ENCODE results near the gene ST8SIA2. TPM values are rescaled to one million over a fixed set of nuclear protein-coding genes. Genes with fewer than 3 reads are reported as not detected.

The ST8SIA2 gene
- total RNA-seq, 1 donor from 2014 or later = 19.0 TPM

- TF ChIP-seq, protein P1, sequence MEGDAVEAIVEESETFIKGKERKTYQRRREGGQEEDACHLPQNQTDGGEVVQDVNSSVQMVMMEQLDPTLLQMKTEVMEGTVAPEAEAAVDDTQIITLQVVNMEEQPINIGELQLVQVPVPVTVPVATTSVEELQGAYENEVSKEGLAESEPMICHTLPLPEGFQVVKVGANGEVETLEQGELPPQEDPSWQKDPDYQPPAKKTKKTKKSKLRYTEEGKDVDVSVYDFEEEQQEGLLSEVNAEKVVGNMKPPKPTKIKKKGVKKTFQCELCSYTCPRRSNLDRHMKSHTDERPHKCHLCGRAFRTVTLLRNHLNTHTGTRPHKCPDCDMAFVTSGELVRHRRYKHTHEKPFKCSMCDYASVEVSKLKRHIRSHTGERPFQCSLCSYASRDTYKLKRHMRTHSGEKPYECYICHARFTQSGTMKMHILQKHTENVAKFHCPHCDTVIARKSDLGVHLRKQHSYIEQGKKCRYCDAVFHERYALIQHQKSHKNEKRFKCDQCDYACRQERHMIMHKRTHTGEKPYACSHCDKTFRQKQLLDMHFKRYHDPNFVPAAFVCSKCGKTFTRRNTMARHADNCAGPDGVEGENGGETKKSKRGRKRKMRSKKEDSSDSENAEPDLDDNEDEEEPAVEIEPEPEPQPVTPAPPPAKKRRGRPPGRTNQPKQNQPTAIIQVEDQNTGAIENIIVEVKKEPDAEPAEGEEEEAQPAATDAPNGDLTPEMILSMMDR (IDR thresholded peaks at IDR 0.05; ENCODE audit: unreplicated experiment) = no peak
- Mint-ChIP-seq H3K27me3 (peaks cover 32% of the 10 kb centered on the region), H3K27ac (no peak overlapping the region), H3K4me1 (ENCODE audit: low read depth) (no peaks in the 10 kb centered on the region), H3K9me3 (ENCODE audit: low read depth) (no peaks in the 10 kb centered on the region), H3K36me3 (ENCODE audit: insufficient read depth) (no peaks in the 10 kb centered on the region), H3K4me3 (ENCODE audit: low read depth) (no peak overlapping the region)
- no peak for DNase-seq (ENCODE audit: low spot score, unreplicated experiment)
Observed at GRCh38 chr15:92376109-92376508, 17.6 kb upstream of the ST8SIA2 start.

GRCh38 chr15:92377083-92377789 lies 16.4 kb upstream of the ST8SIA2 start:
- Mint-ChIP-seq H3K36me3 (ENCODE audit: insufficient read depth) (no peaks in the 10 kb centered on the region), H3K4me3 (ENCODE audit: low read depth) (no peak overlapping the region), H3K4me1 (ENCODE audit: low read depth) (no peaks in the 10 kb centered on the region), H3K9me3 (ENCODE audit: low read depth) (no peaks in the 10 kb centered on the region), H3K27ac (no peak overlapping the region), H3K27me3 (peaks cover 35% of the 10 kb centered on the region)
- no peak for DNase-seq (ENCODE audit: low spot score, unreplicated experiment)
- TF ChIP-seq, protein P1 (IDR thresholded peaks at IDR 0.05; ENCODE audit: unreplicated experiment) = no peak

GRCh38 chr15:92383519-92384324 lies 10.0 kb upstream of the ST8SIA2 start:
- Mint-ChIP-seq H3K27me3 (peaks cover 38% of the 10 kb centered on the region), H3K27ac (no peak overlapping the region), H3K36me3 (ENCODE audit: insufficient read depth) (no peaks in the 10 kb centered on the region), H3K9me3 (ENCODE audit: low read depth) (no peaks in the 10 kb centered on the region), H3K4me3 (ENCODE audit: low read depth) (no peak overlapping the region), H3K4me1 (ENCODE audit: low read depth) (no peaks in the 10 kb centered on the region)
- DNase-seq (ENCODE audit: low spot score, unreplicated experiment) = peak; percentile 36
- TF ChIP-seq, protein P1 (IDR thresholded peaks at IDR 0.05; ENCODE audit: unreplicated experiment) = peak; percentile 80

GRCh38 chr15:92384381-92384780 lies 9.3 kb upstream of the ST8SIA2 start:
- H3K27me3 Mint-ChIP-seq = peaks cover 44% of the 10 kb centered on the region
- TF ChIP-seq, protein P1 (IDR thresholded peaks at IDR 0.05; ENCODE audit: unreplicated experiment) = no peak
- no peak overlapping the region for H3K27ac Mint-ChIP-seq
- no peaks in the 10 kb centered on the region for H3K4me1 Mint-ChIP-seq (ENCODE audit: low read depth)
- H3K36me3 Mint-ChIP-seq (ENCODE audit: insufficient read depth) = no peaks in the 10 kb centered on the region
- no peak overlapping the region for H3K4me3 Mint-ChIP-seq (ENCODE audit: low read depth)
- H3K9me3 Mint-ChIP-seq (ENCODE audit: low read depth) = no peaks in the 10 kb centered on the region
- no peak for DNase-seq (ENCODE audit: low spot score, unreplicated experiment)

GRCh38 chr15:92385096-92385495 lies 8.6 kb upstream of the ST8SIA2 start:
- peaks cover 48% of the 10 kb centered on the region for H3K27me3 Mint-ChIP-seq
- no peaks in the 10 kb centered on the region for H3K36me3 Mint-ChIP-seq (ENCODE audit: insufficient read depth)
- no peak overlapping the region for H3K27ac Mint-ChIP-seq
- no peak overlapping the region for H3K4me3 Mint-ChIP-seq (ENCODE audit: low read depth)
- H3K9me3 Mint-ChIP-seq (ENCODE audit: low read depth) = no peaks in the 10 kb centered on the region
- no peak for DNase-seq (ENCODE audit: low spot score, unreplicated experiment)
- TF ChIP-seq, protein P1 (IDR thresholded peaks at IDR 0.05; ENCODE audit: unreplicated experiment) = no peak
- no peaks in the 10 kb centered on the region for H3K4me1 Mint-ChIP-seq (ENCODE audit: low read depth)

Data from progenitor cell of endocrine pancreas (in vitro differentiated cells).